Neuronal stem cell (in vitro differentiated cells): ENCODE measurements around the gene GIPC2.

Experiments used
- DNase-seq: peaks from one replicate; pipeline ENCODE4 v3.0.0-alpha.2; 2013; ENCODE audit warnings: low spot score
- H2AFZ ChIP-seq: one replicate; pipeline ENCODE4 v1.6.1; 2013; ENCODE audit warnings: mild to moderate bottlenecking, low read length, inconsistent platforms
- H2AK5ac ChIP-seq: 2 replicates; pipeline ENCODE4 v1.6.1; 2013; ENCODE audit warnings: low read depth, mild to moderate bottlenecking, inconsistent platforms, low read length, moderate library complexity, mixed read lengths
- H2BK120ac ChIP-seq: 2 replicates; pipeline ENCODE4 v1.6.1; 2013; ENCODE audit warnings: low read depth, mild to moderate bottlenecking, inconsistent platforms, low read length, moderate library complexity, mixed read lengths
- H2BK12ac ChIP-seq: one replicate; pipeline ENCODE4 v1.6.1; 2013; ENCODE audit warnings: low read length, inconsistent platforms
- H2BK15ac ChIP-seq: 2 replicates; pipeline ENCODE4 v1.6.1; 2013; ENCODE audit warnings: mild to moderate bottlenecking, low read length, inconsistent platforms, mixed read lengths
- H2BK5ac ChIP-seq: one replicate; pipeline ENCODE4 v1.6.1; 2013; ENCODE audit warnings: inconsistent platforms, mild to moderate bottlenecking, low read length, moderate library complexity
- H3K14ac ChIP-seq: one replicate; pipeline ENCODE4 v1.6.1; 2013; ENCODE audit warnings: low read length, inconsistent platforms
- H3K18ac ChIP-seq: 2 replicates; pipeline ENCODE4 v1.6.1; 2013; ENCODE audit warnings: low read length, inconsistent platforms
- H3K23ac ChIP-seq: 2 replicates; pipeline ENCODE4 v1.6.1; 2013; ENCODE audit warnings: low read depth, mild to moderate bottlenecking, mixed read lengths, low read length, inconsistent platforms; ENCODE audit not compliant: poor library complexity
- H3K27ac ChIP-seq: replicated peaks from 3 replicates; pipeline ENCODE4 v1.5.1; 2013; ENCODE audit warnings: low read length, inconsistent platforms
- H3K27me3 ChIP-seq, 3 experiments: 2 replicates each; pipeline ENCODE4 v1.6.1; 2013; ENCODE audit warnings: low read length in 3 of 3, mild to moderate bottlenecking in 2 of 3, inconsistent platforms in 1 of 3, low read depth in 1 of 3, mixed read lengths in 1 of 3, moderate library complexity in 1 of 3; ENCODE audit not compliant: control insufficient read depth in 3 of 3, insufficient read depth in 3 of 3
- H3K36me3 ChIP-seq, 2 donors: replicated peaks in 1 of 2; 2 replicates each; pipeline ENCODE4 v1.6.1; 2013; ENCODE audit warnings: low read length in 2 of 2; ENCODE audit not compliant: control insufficient read depth in 2 of 2, insufficient read depth in 2 of 2
- H3K4ac ChIP-seq: 2 replicates; pipeline ENCODE4 v1.6.1; 2013; ENCODE audit warnings: inconsistent platforms, mild to moderate bottlenecking, low read length, moderate library complexity
- H3K4me1 ChIP-seq, 2 donors: 1 replicate in 1 of 2; 2 replicates in 1 of 2; pipeline ENCODE4 v1.6.1; 2013; ENCODE audit warnings: low read length in 2 of 2, low read depth in 1 of 2; ENCODE audit not compliant: control insufficient read depth in 2 of 2, insufficient read depth in 1 of 2
- H3K4me2 ChIP-seq: one replicate; pipeline ENCODE4 v1.6.1; 2013; ENCODE audit warnings: mild to moderate bottlenecking, low read length, inconsistent platforms; ENCODE audit not compliant: insufficient read depth, poor library complexity, severe bottlenecking
- H3K4me3 ChIP-seq, 2 donors: 2 replicates each; pipeline ENCODE4 v1.5.1; 2013; ENCODE audit warnings: low read length in 2 of 2, mild to moderate bottlenecking in 2 of 2, inconsistent platforms in 1 of 2, moderate library complexity in 1 of 2
- H3K79me1 ChIP-seq: one replicate; pipeline ENCODE4 v1.6.1; 2013; ENCODE audit warnings: low read depth, mild to moderate bottlenecking, inconsistent platforms, low read length, moderate library complexity
- H3K9ac ChIP-seq: one replicate; pipeline ENCODE4 v1.6.1; 2013; ENCODE audit warnings: mild to moderate bottlenecking, low read depth, low read length, inconsistent platforms; ENCODE audit not compliant: poor library complexity
- H3K9me3 ChIP-seq, 2 donors: replicated peaks in 1 of 2; 2 replicates each; pipeline versions ENCODE3 to v1.6.1; 2013; ENCODE audit warnings: low read length in 2 of 2, mild to moderate bottlenecking in 2 of 2, inconsistent platforms in 1 of 2, low read depth in 1 of 2, mixed read lengths in 1 of 2, moderate library complexity in 1 of 2; ENCODE audit not compliant: control insufficient read depth in 2 of 2, insufficient read depth in 1 of 2
- H4K8ac ChIP-seq: one replicate; pipeline ENCODE4 v1.6.1; 2013; ENCODE audit warnings: low read depth, mild to moderate bottlenecking, inconsistent platforms, low read length, moderate library complexity
- H4K91ac ChIP-seq: one replicate; pipeline ENCODE4 v1.6.1; 2013; ENCODE audit warnings: low read length, low read depth, mild to moderate bottlenecking, inconsistent platforms; ENCODE audit not compliant: poor library complexity
- WGBS, 2 donors: extraction: QIAGEN DNeasy Blood & Tissue Kit; methylation state at CpG; one replicate each; pipeline ENCODE4 v1.1.7; 2013; ENCODE audit warnings: missing lambda C conversion rate in 2 of 2, mixed read lengths in 1 of 2; ENCODE audit not compliant: insufficient read length in 2 of 2, insufficient replicate concordance in 1 of 2; ENCODE audit errors: extremely low coverage in 2 of 2; 5-methylcytosine and 5-hydroxymethylcytosine counted together

Gene GIPC2

GRCh38 chr1:78035121-78035520 is 10.6 kb upstream of the GIPC2 start:
- Histone ChIP-seq H3K27ac (no peak overlapping the region), H3K18ac (no peak overlapping the region), H3K4me2 (no peak overlapping the region), H3K4me1 (no peaks in the 10 kb centered on the region), H3K36me3 (no peaks in the 10 kb centered on the region), H3K23ac (no peak overlapping the region), H3K4ac (no peak overlapping the region), H3K9ac (no peak overlapping the region), H3K4me3 (no peak overlapping the region), H2BK15ac (no peak overlapping the region), H3K79me1 (no peaks in the 10 kb centered on the region), H2BK12ac (no peak overlapping the region), H3K27me3 (no peaks in the 10 kb centered on the region), H2AK5ac (no peak overlapping the region), H3K14ac (no peak overlapping the region), H4K91ac (no peak overlapping the region), H2BK120ac (no peak overlapping the region), H2AFZ (no peak overlapping the region), H3K9me3 (no peaks in the 10 kb centered on the region), H4K8ac (no peak overlapping the region), H2BK5ac (no peak overlapping the region)
- DNase-seq, result no peak
- WGBS, 2 donors, result no CpG with 5 or more reads among the region's 2 CpGs

- no peaks in the 10 kb centered on the region for H3K79me1 ChIP-seq
- H3K14ac ChIP-seq, result no peak overlapping the region
- H2BK12ac ChIP-seq, result no peak overlapping the region
- H4K8ac ChIP-seq, result no peak overlapping the region
- no CpG with 5 or more reads among the region's 5 CpGs for WGBS, 2 donors
- H2BK120ac ChIP-seq, result no peak overlapping the region
- H2BK15ac ChIP-seq, result no peak overlapping the region
- H3K27me3 ChIP-seq, result peaks cover 0 to 7% (median 0%) of the 10 kb centered on the region in 3 experiments
- H2AFZ ChIP-seq, result no peak overlapping the region
- no peak overlapping the region for H2AK5ac ChIP-seq
- H3K18ac ChIP-seq, result no peak overlapping the region
- H3K23ac ChIP-seq, result no peak overlapping the region
- H3K4ac ChIP-seq, result no peak overlapping the region
- no peak overlapping the region for H3K4me3 ChIP-seq
- H3K9ac ChIP-seq, result no peak overlapping the region
- no peak overlapping the region for H4K91ac ChIP-seq
- no peaks in the 10 kb centered on the region for H3K9me3 ChIP-seq
- H3K4me1 ChIP-seq, result no peaks in the 10 kb centered on the region
- H2BK5ac ChIP-seq, result no peak overlapping the region
- no peaks in the 10 kb centered on the region for H3K36me3 ChIP-seq
- H3K4me2 ChIP-seq, result no peak overlapping the region
- no peak for DNase-seq
- H3K27ac ChIP-seq, result no peak overlapping the region
Observed at GRCh38 chr1:78036450-78036849, 9.3 kb upstream of the GIPC2 start.

DNA sequence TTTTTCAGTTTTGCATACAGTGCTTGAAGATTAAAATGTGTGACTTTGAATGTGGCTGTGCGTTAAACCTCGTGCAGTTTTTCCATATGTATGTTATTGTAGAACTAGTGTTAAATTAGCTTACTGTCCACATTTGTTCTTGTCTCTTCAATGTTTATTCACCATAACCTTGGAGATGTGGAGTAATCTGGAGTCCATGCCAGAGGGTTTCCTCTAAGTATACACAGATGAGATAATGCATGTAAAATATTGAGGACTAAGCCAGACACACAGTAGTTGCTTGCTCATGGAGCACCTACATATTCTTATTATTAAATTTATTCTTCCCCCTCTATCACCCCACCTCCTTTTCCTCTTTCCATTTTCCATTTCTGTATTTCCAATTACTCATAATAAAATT is 7.7 kb upstream of the GIPC2 start:
- H3K79me1 ChIP-seq, result no peaks in the 10 kb centered on the region
- H3K18ac ChIP-seq, result no peak overlapping the region
- H3K27ac ChIP-seq, result no peak overlapping the region
- no peak overlapping the region for H2BK120ac ChIP-seq
- no peak overlapping the region for H3K4me3 ChIP-seq
- H3K36me3 ChIP-seq, result no peaks in the 10 kb centered on the region
- no peaks in the 10 kb centered on the region for H3K4me1 ChIP-seq
- no peak overlapping the region for H2AK5ac ChIP-seq
- no peak overlapping the region for H3K4ac ChIP-seq
- no peak overlapping the region for H3K9ac ChIP-seq
- H3K14ac ChIP-seq, result no peak overlapping the region
- no peak overlapping the region for H4K8ac ChIP-seq
- H2AFZ ChIP-seq, result no peak overlapping the region
- H2BK5ac ChIP-seq, result no peak overlapping the region
- peaks cover 0 to 18% (median 0%) of the 10 kb centered on the region in 3 experiments for H3K27me3 ChIP-seq
- H4K91ac ChIP-seq, result no peak overlapping the region
- H2BK15ac ChIP-seq, result no peak overlapping the region
- H3K9me3 ChIP-seq, result no peaks in the 10 kb centered on the region
- no peak overlapping the region for H3K4me2 ChIP-seq
- no peak overlapping the region for H3K23ac ChIP-seq
- H2BK12ac ChIP-seq, result no peak overlapping the region
- WGBS, 2 donors, result no CpG with 5 or more reads among the region's 2 CpGs
- DNase-seq, result no peak

- H3K4ac ChIP-seq, result no peak overlapping the region
- no peaks in the 10 kb centered on the region for H3K36me3 ChIP-seq
- peaks cover 0 to 22% (median 3%) of the 10 kb centered on the region in 3 experiments for H3K27me3 ChIP-seq
- H3K27ac ChIP-seq, result no peak overlapping the region
- H3K18ac ChIP-seq, result no peak overlapping the region
- no peak overlapping the region for H2BK5ac ChIP-seq
- H2BK120ac ChIP-seq, result no peak overlapping the region
- H2AK5ac ChIP-seq, result no peak overlapping the region
- no peak overlapping the region for H3K14ac ChIP-seq
- no peak overlapping the region for H4K8ac ChIP-seq
- no peak overlapping the region for H3K23ac ChIP-seq
- DNase-seq, result no peak
- H3K9ac ChIP-seq, result no peak overlapping the region
- no peak overlapping the region for H3K4me3 ChIP-seq
- H2BK15ac ChIP-seq, result no peak overlapping the region
- H2AFZ ChIP-seq, result no peak overlapping the region
- no peaks in the 10 kb centered on the region for H3K4me1 ChIP-seq
- H3K4me2 ChIP-seq, result no peak overlapping the region
- H3K9me3 ChIP-seq, result no peaks in the 10 kb centered on the region
- no peak overlapping the region for H4K91ac ChIP-seq
- no peaks in the 10 kb centered on the region for H3K79me1 ChIP-seq
- no peak overlapping the region for H2BK12ac ChIP-seq
Observed at GRCh38 chr1:78038491-78038939, 7.3 kb upstream of the GIPC2 start.
